WTC11 (cell line): Measurements from ENCODE around the gene RANBP3L. TPM values are rescaled to one million over a fixed set of nuclear protein-coding genes. Genes with fewer than 3 reads are reported as not detected.

Experiments
- ATAC-seq: fragments of 200-7000 bp; cut with Tn5 transposase; 2 replicates; pipeline ENCODE4 v1.10.0; 2021; ENCODE audit warnings: mild to moderate bottlenecking, moderate library complexity
- CTCF ChIA-PET: fragments of 300-600 bp; sonication (Branson Sonifier 250); formaldehyde crosslinking; loops from one replicate; lab custom pipeline; 2021; ENCODE audit warnings: antibody characterized with exemption; lab: Charles Lee
- POLR2A ChIA-PET: fragments of 350-600 bp; sonication (Branson Sonifier 250); formaldehyde crosslinking; loops from one replicate; lab custom pipeline; 2021; ENCODE audit warnings: antibody characterized with exemption; lab: Charles Lee
- DNase-seq: peaks from one replicate; pipeline ENCODE4 v3.0.0; 2021; ENCODE audit warnings: low spot score
- H3K27ac Mint-ChIP-seq: 2 replicates; pipeline ENCODE4 v1.8.0; 2021; ENCODE audit warnings: mixed read lengths
- H3K27me3 Mint-ChIP-seq: 2 replicates; pipeline ENCODE4 v1.8.0; 2021; ENCODE audit warnings: low read depth, mild to moderate bottlenecking, moderate library complexity, mixed read lengths
- H3K36me3 Mint-ChIP-seq: 2 replicates; pipeline ENCODE4 v1.8.0; 2021; ENCODE audit warnings: mixed read lengths
- H3K4me1 Mint-ChIP-seq: 2 replicates; pipeline ENCODE4 v1.8.0; 2022; ENCODE audit warnings: mixed read lengths
- H3K4me3 Mint-ChIP-seq: 2 replicates; pipeline ENCODE4 v1.8.0; 2021; ENCODE audit warnings: mild to moderate bottlenecking, moderate library complexity, mixed read lengths
- H3K9me3 Mint-ChIP-seq: 2 replicates; pipeline ENCODE4 v1.8.0; 2021; ENCODE audit warnings: mixed read lengths
- AR ChIP-seq: fragments of 250-450 bp; sonication (Bioruptor Pico); IDR thresholded peaks from 2 replicates; pipeline ENCODE4 v1.9.0; 2021; ENCODE audit warnings: mild to moderate bottlenecking
- ATF2 ChIP-seq: sonication (generic); formaldehyde crosslinking; IDR thresholded peaks from 2 replicates; pipeline ENCODE4 v1.8.1; 2022; ENCODE audit warnings: low read depth, missing genetic modification reagents, borderline replicate concordance
- CREM ChIP-seq: sonication (generic); formaldehyde crosslinking; IDR thresholded peaks from 2 replicates; pipeline ENCODE4 v1.8.1; 2022; ENCODE audit warnings: mild to moderate bottlenecking, missing genetic modification reagents, moderate library complexity
- E2F4 ChIP-seq: sonication (generic); formaldehyde crosslinking; IDR thresholded peaks from 2 replicates; pipeline ENCODE4 v1.8.1; 2022; ENCODE audit warnings: low read depth, mild to moderate bottlenecking, moderate library complexity, missing genetic modification reagents, borderline replicate concordance
- FOXJ3 ChIP-seq: sonication (generic); formaldehyde crosslinking; IDR thresholded peaks from 2 replicates; pipeline ENCODE4 v1.9.0; 2021; ENCODE audit warnings: missing genetic modification reagents, mild to moderate bottlenecking, borderline replicate concordance
- JAZF1 ChIP-seq: fragments of 250-450 bp; sonication (Bioruptor Pico); IDR thresholded peaks from 2 replicates; pipeline ENCODE4 v1.9.0; 2021; ENCODE audit warnings: moderate library complexity, mild to moderate bottlenecking, inconsistent platforms
- MYBL2 ChIP-seq: sonication (generic); formaldehyde crosslinking; IDR thresholded peaks from 2 replicates; pipeline ENCODE4 v1.8.1; 2023; ENCODE audit warnings: mild to moderate bottlenecking, moderate library complexity, missing genetic modification reagents
- SMAD4 ChIP-seq: sonication (generic); formaldehyde crosslinking; IDR thresholded peaks from 2 replicates; pipeline ENCODE4 v1.8.0; 2022; ENCODE audit warnings: mild to moderate bottlenecking, missing genetic modification reagents
- STAT6 ChIP-seq: sonication (generic); formaldehyde crosslinking; conservative IDR thresholded peaks from 2 replicates; pipeline ENCODE4 v1.8.1; 2023; ENCODE audit warnings: mild to moderate bottlenecking, low read depth, missing genetic modification reagents, moderate library complexity
- TCF7 ChIP-seq: sonication (generic); formaldehyde crosslinking; IDR thresholded peaks from 2 replicates; pipeline ENCODE4 v1.8.0; 2022; ENCODE audit warnings: mild to moderate bottlenecking, low read depth, missing genetic modification reagents, moderate library complexity
- TEAD1 ChIP-seq: sonication (generic); formaldehyde crosslinking; IDR thresholded peaks from 2 replicates; pipeline ENCODE4 v1.8.0; 2022; ENCODE audit warnings: mild to moderate bottlenecking, missing genetic modification reagents
- TEAD4 ChIP-seq: sonication (generic); formaldehyde crosslinking; IDR thresholded peaks from 2 replicates; pipeline ENCODE4 v1.8.0; 2022; ENCODE audit warnings: mild to moderate bottlenecking, missing genetic modification reagents
- ZMAT4 ChIP-seq: fragments of 250-450 bp; sonication (Bioruptor Pico); IDR thresholded peaks from 2 replicates; pipeline ENCODE4 v1.9.0; 2021; ENCODE audit warnings: mild to moderate bottlenecking
- ZNF317 ChIP-seq: sonication (generic); formaldehyde crosslinking; IDR thresholded peaks from 2 replicates; pipeline ENCODE4 v1.8.1; 2023; ENCODE audit warnings: low read depth, mild to moderate bottlenecking, moderate library complexity, missing genetic modification reagents, borderline replicate concordance
- ZNF671 ChIP-seq: fragments of 250-450 bp; sonication (Bioruptor Pico); IDR thresholded peaks from 2 replicates; pipeline ENCODE4 v1.8.0; 2021; ENCODE audit warnings: mild to moderate bottlenecking
- total RNA-seq: library from RNA; stranded (reverse); gene quantifications from 3 replicates; pipeline ENCODE4 v1.2.3, GENCODE V29; 2021
- TF ChIP-seq, protein P1 (sequence below): sonication (generic); formaldehyde crosslinking; IDR thresholded peaks from 2 replicates; pipeline ENCODE4 v1.8.1; 2023; ENCODE audit warnings: mild to moderate bottlenecking, missing genetic modification reagents, moderate library complexity
- TF ChIP-seq, protein P2 (sequence below): sonication (generic); formaldehyde crosslinking; IDR thresholded peaks from 2 replicates; pipeline ENCODE4 v1.8.0; 2022; ENCODE audit warnings: mild to moderate bottlenecking, missing genetic modification reagents
- TF ChIP-seq, protein P3 (sequence below): fragments of 250-450 bp; sonication (Bioruptor Pico); IDR thresholded peaks from 2 replicates; pipeline ENCODE4 v2.1.2; 2022; ENCODE audit warnings: mild to moderate bottlenecking, moderate library complexity
- TF ChIP-seq, protein P4 (sequence below): sonication (generic); formaldehyde crosslinking; IDR thresholded peaks from 2 replicates; pipeline ENCODE4 v1.8.0; 2023; ENCODE audit warnings: missing genetic modification reagents

The RANBP3L gene
- total RNA-seq, 1 experiment from 2014 or later: not detected

DNA sequence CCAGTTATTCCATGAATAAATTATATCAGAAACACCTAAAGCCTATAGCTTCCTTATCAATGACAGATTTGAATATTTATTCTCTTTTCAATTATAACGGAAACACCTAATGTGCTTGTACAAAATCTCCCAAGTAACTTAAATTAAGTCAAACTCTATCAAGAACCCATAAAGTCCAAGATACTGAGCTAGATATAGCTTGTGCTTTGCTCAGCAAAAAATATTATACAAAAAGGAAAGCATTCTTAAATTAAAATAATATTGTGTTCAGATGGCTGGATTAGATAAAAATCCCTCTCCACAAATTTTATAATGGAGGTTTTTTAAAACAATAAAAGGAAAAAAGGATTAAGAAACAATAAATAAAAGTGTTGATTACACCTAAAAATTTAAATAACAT lies 83.7 kb downstream of the RANBP3L start:
- TF ChIP-seq SMAD4 (CRISPR knock-in tag): no peak
- no peak for TF ChIP-seq ZMAT4 (CRISPR knock-in tag)
- no peak for TF ChIP-seq TEAD1
- TF ChIP-seq, protein P1, sequence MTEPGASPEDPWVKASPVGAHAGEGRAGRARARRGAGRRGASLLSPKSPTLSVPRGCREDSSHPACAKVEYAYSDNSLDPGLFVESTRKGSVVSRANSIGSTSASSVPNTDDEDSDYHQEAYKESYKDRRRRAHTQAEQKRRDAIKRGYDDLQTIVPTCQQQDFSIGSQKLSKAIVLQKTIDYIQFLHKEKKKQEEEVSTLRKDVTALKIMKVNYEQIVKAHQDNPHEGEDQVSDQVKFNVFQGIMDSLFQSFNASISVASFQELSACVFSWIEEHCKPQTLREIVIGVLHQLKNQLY (CRISPR knock-in tag): no peak
- no peak for TF ChIP-seq ATF2
- TF ChIP-seq, protein P2, sequence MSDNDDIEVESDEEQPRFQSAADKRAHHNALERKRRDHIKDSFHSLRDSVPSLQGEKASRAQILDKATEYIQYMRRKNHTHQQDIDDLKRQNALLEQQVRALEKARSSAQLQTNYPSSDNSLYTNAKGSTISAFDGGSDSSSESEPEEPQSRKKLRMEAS: no peak
- ATAC-seq (no peak), DNase-seq (no peak)
- Mint-ChIP-seq H3K36me3 (no peaks in the 10 kb centered on the region), H3K4me1 (no peaks in the 10 kb centered on the region), H3K27me3 (no peaks in the 10 kb centered on the region), H3K27ac (no peak overlapping the region), H3K9me3 (no peaks in the 10 kb centered on the region), H3K4me3 (no peak overlapping the region)
- ChIA-PET CTCF (no interaction called here), POLR2A (no interaction called here)

DNA sequence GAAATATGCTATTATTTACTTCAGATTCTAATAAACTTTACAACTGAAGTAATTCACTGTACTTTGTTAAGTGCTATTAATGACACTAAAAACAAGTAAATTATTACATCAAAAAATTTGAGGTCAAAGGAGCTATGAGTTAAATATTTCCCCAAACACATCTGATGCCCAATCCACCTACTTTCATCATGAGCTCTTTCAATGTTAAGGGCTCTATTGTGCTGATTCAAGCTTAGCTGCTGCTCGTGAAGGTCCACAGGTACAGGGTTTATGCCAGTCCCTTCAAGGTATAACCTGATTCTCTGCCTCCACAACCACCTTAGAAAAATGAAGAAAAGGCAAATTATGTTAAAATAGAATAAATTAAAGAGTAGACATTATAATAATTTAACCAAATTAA lies 84.1 kb downstream of the RANBP3L start:
- no peaks in the 10 kb centered on the region for H3K9me3 Mint-ChIP-seq
- DNase-seq (no peak), ATAC-seq (no peak)
- ChIA-PET CTCF (no interaction called here), POLR2A (no interaction called here)
- H3K27me3 Mint-ChIP-seq: no peaks in the 10 kb centered on the region
- no peaks in the 10 kb centered on the region for H3K4me1 Mint-ChIP-seq
- H3K27ac Mint-ChIP-seq: no peak overlapping the region
- no peak for TF ChIP-seq FOXJ3
- TF ChIP-seq ATF2: no peak
- TF ChIP-seq ZNF671 (CRISPR knock-in tag): no peak
- TF ChIP-seq, protein P2: no peak
- TF ChIP-seq, protein P3, sequence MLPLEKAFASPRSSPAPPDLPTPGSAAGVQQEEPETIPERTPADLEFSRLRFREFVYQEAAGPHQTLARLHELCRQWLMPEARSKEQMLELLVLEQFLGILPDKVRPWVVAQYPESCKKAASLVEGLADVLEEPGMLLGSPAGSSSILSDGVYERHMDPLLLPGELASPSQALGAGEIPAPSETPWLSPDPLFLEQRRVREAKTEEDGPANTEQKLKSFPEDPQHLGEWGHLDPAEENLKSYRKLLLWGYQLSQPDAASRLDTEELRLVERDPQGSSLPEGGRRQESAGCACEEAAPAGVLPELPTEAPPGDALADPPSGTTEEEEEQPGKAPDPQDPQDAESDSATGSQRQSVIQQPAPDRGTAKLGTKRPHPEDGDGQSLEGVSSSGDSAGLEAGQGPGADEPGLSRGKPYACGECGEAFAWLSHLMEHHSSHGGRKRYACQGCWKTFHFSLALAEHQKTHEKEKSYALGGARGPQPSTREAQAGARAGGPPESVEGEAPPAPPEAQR (CRISPR knock-in tag): no peak
- TF ChIP-seq TEAD4 (CRISPR knock-in tag): no peak
- TF ChIP-seq MYBL2 (CRISPR knock-in tag): no peak
- no peak for TF ChIP-seq E2F4 (CRISPR knock-in tag)
- TF ChIP-seq JAZF1: no peak
- TF ChIP-seq CREM (CRISPR knock-in tag): no peak
- H3K36me3 Mint-ChIP-seq: no peaks in the 10 kb centered on the region
- no peak overlapping the region for H3K4me3 Mint-ChIP-seq

DNA sequence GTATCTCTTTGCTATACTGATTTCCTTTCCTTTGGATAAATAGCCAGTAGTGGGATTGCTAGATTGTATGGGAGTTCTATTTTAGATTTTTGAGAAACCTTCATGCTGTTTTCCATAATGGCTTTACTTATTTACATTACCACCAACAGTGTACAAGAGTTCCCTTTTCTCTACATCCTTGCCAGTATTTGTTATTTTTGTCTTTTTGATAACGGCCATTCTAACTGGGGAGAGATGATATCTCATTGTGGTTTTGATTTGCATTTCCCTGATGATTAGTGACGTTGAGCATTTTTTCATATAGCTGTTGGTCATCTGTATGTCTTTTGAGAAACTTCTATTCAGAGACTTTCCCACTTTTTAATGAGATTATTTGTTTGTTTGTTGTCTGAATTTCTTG lies 85.8 kb downstream of the RANBP3L start:
- CTCF ChIA-PET: no interaction called here
- DNase-seq (no peak), ATAC-seq (no peak)
- H3K27ac Mint-ChIP-seq: no peak overlapping the region
- H3K4me3 Mint-ChIP-seq: no peak overlapping the region
- no peaks in the 10 kb centered on the region for H3K27me3 Mint-ChIP-seq
- no peaks in the 10 kb centered on the region for H3K36me3 Mint-ChIP-seq
- H3K9me3 Mint-ChIP-seq: no peaks in the 10 kb centered on the region
- H3K4me1 Mint-ChIP-seq: no peaks in the 10 kb centered on the region
- POLR2A ChIA-PET: no interaction called here
- TF ChIP-seq, protein P4, sequence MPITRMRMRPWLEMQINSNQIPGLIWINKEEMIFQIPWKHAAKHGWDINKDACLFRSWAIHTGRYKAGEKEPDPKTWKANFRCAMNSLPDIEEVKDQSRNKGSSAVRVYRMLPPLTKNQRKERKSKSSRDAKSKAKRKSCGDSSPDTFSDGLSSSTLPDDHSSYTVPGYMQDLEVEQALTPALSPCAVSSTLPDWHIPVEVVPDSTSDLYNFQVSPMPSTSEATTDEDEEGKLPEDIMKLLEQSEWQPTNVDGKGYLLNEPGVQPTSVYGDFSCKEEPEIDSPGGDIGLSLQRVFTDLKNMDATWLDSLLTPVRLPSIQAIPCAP (CRISPR knock-in tag): no peak
- TF ChIP-seq ZNF317 (CRISPR knock-in tag): no peak
- TF ChIP-seq AR (CRISPR knock-in tag): no peak
- no peak for TF ChIP-seq STAT6 (CRISPR knock-in tag)
- TF ChIP-seq TCF7 (CRISPR knock-in tag): no peak
